Lung microvascular endothelial cell (primary cell): ENCODE results near the gene MAPK7. TPM values are rescaled to one million over a fixed set of nuclear protein-coding genes. Genes with fewer than 3 reads are reported as not detected.

ENCODE experiments used
- DNase-seq, 2 donors: peaks; one replicate each; pipeline versions ENCODE4 v3.0.0 to v3.0.0-alpha.2; 2010; ENCODE audit warnings: low read depth in 2 of 2
- total RNA-seq: library from RNA; depleted of rRNA; stranded (reverse); fragments of >200 nt; gene quantifications from 2 replicates; pipeline ENCODE4 v1.2.1, GENCODE V29; 2014

Gene MAPK7
- total RNA-seq, 1 donor from 2014 or later: 11.5 TPM

DNA sequence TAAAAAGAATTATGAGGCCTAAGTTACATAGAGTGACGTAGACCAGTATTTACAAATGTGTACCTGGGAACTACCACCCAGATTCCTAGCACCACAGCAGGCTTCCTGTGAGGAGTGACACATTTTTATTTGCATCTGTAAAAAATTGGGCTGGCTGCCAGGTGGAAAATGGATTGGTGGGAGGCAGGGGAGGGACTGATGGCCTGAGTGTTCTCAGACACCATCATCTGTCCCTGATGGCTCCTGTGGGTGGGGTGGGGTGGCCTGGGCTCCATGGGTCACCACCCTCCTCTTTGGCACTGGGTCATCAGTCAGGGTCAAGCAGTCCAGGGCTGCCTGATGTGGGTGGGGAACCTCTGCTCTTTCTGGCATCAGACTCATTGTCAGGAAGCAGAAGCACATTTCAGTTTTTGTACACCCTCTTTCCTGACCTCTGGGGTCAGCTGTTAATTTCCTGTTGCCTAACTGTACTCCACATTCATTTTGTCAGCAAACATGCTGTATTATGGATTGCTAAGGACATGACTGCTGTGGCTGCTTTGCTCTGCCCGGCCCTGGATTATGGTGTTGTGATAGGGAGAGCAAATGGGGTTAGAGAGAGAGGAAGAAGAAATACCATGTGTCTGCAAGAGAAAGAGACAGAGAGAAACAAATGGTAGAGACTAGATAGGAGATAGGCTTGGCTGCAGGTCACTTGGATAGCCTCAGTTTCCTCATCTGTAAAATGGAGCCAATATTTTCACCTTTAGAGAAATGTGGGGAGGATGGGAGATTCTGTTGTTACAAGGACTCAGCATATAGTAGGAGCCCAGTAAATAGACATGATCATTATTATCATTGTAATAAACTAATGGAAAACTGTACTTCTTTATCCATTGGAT, 20.2 kb downstream of the MAPK7 start:
- peak; percentile 84 to 98 for DNase-seq

DNA sequence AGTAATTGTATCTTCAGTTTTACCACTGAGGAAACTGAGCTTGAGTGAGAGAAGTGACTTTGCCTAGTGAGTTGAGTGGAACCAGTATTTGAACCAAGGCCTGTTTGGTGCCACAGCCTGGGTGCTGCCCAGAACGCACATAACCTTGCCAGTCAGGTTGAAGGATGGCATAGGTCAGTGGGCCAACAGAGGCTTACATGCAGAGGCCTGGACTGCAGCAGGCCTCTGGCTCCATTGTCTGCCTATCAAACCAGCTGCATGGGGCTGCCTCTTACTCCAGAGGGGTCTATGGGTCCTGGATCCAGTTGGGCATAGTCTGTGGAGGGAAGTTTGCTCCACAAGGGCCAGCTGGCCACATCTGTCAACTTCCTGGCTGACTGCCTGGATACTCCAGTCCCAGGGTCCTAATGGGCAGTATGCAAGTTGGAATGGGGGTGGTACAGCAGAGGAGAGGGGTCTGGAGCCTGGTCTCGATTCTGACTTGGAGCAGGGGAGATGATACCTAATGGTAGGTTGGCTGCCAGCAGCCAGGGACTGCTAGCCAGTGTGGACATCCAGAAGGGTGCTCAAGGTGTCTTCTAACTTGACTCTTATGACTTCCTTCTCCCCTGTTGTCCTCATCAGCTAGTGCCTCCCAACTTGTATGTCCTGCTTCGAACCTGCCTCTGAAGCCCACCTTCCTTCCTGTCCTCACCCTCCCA, 21.6 kb downstream of the MAPK7 start:
- DNase-seq: no peak

DNA sequence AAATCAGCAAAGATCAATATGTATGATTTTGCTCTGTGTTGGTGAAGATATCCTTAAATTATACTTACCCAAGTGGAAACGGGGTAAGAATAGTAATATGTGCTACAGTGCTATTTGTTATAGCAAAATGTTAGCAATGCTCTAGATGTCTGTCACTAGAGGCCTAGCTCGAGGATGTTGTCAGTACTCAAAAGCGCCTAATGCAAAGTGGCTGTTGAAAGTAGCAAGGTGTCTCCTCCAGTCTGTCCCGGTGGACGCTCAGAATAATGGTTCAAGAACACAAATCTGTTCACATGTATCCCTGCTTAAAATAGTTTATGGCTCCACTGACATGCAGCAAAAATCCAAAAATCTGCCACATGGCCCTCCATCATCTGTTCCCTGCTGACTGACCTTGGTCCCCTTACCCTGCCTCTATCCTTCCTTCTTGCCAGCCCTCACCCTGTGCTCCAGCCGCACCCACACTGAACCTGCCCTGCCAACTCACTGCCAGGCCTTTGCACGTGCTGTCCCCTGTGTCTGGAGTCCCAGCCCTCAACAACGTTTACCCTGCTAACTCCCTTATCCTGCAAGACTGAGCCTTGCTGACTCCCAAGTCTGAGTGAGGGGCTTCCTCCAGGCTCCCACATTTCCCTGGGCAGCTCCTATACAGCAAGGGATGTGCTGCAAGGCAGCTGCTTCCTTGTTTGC, 23.2 kb downstream of the MAPK7 start:
- DNase-seq: no peak

DNA sequence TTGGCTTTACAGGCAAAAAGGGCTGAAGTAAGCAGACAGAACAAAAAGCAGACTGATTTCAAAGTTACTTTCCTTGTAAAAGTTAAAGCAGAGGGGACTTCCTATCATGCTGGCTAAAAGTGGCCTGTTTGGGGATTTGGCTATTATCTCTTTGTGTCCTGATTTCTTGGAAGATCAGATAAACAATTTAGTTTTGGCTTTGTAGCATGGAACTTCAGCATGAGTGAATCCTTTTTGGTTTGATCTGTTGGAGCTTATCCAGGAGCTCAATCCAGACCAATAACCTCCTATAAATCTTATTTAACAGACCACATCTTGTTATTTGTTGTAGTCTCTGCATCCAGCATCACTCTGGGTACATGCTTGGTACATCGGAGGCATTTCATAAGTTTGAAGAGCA, 23.9 kb downstream of the MAPK7 start:
- no peak for DNase-seq

DNA sequence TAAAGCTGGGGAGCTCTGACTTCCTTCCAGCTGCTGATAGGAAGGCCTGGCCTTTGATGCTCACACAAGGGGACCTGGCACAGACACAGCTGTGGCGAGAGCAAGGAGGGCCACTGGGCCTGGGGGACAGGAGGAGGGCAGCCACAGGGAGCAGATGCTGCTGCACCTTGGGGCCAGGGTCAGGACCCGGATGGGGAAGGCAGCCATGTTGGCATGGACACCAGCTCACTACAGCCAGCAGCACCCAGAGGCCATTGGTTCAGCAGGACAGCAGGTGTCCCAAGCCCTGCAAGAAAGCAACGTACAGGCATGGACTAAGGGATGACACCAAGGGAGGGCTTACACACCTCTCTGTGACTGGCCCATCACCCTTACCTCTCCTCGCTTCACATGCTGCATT, 24.7 kb downstream of the MAPK7 start:
- DNase-seq: no peak

DNA sequence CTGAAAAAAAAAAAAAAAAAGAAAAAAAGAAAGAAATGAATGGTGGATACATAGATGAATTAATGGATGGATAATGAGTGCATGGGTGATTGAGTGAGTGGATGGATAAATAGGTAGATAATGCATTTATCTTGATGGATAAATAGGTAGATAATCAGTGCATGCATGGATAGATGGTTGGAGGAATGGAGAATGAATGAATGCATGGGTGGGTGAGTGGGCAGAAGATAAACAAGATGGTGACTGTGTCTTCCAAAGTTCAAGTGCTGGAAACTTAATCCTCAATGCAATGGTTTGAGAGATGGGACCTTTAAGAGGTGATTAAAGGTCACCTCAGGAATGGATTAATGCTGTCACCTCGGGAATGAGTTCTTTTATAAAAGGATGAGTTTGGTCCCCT, 26.0 kb downstream of the MAPK7 start:
- no peak for DNase-seq

DNA sequence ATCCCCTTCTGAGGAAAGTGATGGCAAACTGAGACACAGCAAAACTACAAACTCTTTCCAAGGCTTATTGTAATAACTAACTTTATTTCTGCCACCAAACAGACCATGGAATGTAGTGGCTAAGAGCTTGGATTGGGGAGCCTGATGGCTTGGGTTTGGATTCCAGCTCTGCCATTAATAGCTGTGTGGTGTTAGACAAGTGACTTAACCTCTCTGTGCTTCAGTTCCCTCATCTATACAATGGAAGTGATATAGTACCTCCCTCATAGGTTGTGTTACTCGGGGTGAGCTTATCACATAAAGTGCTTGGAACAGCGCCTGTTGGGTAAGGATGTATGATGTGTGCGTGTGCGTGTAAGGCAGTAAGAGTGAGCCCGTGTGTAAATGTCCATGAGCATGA, 26.8 kb downstream of the MAPK7 start:
- no peak for DNase-seq

DNA sequence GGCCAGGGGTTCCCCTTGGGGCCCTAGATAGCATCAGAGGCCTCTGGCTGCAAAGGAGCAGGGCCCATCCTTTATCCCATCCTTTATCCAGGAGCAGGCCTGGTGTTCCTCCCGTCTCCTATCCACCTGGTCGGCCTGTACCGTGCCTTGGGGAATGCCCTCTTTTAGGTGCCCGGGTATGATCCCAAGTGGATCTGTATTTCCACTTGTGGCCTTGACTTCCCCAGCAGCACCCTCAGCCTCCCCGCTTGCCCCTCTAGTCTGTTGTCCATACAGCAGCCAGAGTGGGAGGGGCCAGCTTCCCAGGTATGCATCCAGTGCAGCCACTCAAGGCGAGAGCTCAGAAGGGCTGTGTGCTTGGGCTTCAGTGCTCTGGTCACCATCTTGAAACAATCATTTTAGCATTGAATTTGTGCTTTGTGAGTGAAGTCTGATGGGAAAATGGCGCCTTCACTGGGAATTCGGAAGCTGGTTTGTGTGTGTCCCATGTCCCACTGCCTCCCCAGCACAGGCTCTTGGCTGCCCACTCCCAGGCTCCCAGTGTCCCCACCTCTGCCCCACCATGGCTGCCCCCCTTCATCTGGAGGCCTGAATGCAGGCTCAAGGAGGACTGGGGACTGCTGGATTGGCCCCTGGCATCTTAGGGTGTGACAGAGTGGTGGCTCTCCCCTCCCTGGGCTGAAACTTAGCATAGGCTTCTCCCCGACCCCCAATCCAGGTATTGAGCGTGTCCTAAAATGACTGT, 29.5 kb downstream of the MAPK7 start:
- no peak for DNase-seq

DNA sequence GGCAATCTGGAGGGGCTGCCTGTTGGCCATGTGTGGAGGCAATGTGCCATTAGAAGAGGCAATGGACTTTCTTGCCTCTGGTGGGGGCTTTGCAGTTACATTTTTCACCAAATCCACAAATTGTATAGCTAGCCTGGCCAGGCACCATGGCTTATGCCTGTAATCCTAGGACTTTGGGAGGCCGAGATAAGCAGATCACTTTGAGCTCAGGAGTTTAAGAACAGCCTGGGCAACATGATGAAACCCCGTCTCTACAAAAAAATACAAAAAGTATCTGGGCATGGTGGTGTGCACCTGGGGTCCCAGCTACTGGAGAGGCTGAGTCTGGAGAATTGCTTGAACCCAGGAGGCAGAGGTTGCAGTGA, 30.0 kb downstream of the MAPK7 start:
- no peak for DNase-seq

DNA sequence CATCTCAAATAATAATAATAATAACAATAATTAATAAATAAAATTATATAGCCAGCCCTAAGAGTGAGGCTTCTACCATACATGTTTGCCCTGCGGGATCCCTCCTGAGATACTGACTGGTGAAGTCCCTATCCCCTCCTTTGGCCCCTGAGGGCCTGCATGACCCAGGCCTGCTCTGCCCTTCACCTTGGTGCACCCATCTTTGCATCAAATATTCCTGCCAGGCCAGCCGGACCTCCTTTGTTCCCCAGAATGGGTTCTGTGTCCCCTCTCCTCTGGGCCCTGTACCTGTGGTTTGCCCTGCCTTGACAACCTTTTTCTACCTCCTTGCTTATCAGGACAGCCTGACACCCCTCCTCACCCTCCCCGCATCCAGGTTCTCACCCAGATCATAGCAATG, 30.8 kb downstream of the MAPK7 start:
- DNase-seq: no peak

DNA sequence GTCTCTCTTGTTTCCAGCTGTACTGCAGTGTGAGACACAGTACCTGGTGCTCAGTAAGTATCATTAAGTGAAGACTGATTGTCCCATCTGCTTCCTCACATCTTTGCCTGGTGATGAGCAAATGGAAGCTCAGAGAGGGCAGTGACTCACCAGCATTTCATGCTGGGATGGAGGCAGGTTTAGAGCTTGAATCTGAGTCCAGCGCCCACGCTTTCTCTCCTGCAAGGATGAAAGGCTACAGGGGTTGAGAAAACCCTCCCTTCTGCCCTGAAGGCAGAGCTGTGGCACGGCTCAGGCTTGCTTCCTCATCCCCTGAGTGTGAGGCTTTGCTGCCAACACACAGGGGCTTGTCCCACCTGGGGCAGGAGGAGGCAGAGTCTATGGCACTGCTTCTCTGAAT, 31.2 kb downstream of the MAPK7 start:
- no peak for DNase-seq

DNA sequence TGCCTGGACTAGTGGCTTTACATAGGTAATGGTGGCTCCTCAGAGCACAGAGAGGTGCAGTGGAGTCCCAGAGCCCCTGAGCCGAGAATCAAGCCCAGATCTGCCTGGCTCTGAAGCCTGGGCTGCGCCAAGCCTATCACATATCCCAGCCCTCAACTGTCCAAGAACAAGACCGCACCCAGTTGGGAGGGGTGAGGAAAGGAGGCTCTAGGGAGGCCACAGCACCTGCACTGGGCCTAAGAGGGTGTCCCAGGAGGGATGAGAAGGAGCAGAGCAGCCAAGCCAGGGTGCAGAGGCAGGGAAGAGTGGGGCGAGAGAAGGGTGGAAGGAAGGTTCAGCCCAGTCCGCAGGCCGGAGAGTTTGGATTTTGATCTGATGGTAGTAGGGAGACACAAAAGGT, 31.8 kb downstream of the MAPK7 start:
- DNase-seq: no peak

DNA sequence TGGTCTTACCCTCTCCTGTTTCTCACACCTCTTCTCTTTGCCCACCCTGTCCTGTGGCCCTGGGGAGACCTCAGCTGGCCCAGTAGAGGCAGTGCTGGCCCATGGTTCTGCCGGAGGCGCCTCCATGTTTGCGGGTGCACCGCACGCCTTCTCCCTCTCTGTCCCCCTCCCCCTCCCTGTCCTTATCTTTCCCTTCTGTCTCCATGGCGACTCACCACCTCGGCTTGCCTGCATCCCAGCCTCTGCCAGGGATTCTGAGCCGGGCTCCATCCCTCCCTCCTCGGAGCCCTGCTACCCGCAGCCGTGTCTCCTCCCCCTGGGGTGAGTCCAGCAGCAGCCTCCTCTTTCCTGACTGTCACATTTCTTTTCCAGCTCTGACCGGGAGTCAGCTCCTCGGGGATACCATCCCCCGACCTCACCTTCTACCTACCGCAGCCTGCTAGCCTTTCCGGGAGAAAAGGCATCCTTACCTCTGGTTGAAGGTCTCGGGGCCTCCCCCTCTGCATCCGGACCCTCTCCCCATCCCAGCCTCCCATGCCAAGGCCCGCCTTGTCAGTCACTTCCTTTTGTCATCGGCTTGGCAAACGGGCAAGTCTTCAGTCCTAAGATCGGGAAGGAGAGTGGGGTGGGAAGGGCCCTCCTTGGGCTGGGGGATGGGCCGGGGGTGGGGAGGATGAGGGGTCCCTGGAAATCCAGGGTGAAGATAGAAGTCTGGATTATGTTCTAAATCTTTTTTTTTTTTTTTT, 32.8 kb downstream of the MAPK7 start, which contains the start of gene RNF112:
TSS of gene RNF112 (plus strand) at position 358 of the 746 bp plus-strand sequence. CDS start at position 535, 177 bp downstream.
- DNase-seq: peak in 1 of 2 donors; percentile 27

DNA sequence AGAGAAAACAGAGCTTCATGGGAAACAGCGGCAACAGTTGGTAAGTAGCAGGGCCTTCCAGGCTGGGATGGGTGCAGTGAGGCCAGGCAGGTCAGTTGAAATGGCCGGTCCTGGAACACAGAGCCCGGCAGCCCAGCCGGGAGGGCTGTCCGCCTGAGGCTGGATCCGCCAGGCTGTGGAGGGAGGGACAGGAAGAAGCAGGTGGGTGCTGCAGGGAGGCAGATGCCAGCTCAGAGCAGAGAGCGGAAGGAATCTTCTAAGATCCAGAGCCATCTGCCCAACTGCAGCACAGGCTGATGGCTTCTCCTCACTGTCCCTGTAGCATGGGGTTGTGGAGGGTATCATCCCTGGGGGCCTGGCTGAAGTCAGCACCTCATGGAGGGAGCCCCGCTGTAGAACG, 33.3 kb downstream of the MAPK7 start:
- no peak for DNase-seq

DNA sequence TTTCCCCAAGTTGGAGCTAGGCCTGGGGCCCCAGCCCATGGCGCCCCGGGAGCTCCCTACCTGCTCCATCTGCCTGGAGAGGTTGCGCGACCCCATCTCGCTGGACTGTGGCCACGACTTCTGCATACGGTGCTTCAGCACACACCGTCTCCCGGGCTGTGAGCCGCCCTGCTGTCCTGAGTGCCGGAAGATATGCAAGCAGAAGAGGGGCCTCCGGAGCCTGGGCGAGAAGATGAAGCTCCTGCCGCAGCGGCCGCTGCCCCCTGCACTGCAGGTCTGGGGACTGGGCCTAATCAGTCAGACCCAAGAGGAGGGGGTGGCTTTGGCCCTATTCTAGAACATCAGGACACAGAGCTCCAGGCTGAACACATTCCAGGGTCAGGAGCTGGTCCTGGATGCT, 34.2 kb downstream of the MAPK7 start:
- no peak for DNase-seq

DNA sequence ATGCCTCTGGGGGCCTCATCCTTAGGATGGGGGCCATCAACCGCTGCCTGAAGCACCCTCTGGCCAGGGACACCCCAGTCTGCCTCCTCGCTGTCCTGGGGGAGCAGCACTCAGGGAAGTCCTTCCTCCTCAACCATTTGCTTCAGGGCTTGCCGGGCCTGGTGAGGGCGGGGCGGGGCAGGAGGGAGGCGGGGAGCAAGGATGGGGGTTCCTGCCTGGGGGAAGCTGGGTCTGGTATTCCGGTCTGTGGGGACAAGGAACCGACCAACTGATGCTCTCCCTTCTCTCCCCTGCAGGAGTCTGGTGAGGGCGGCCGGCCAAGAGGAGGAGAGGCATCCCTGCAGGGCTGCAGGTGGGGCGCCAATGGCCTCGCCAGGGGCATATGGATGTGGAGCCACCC, 34.7 kb downstream of the MAPK7 start:
- DNase-seq: no peak

DNA sequence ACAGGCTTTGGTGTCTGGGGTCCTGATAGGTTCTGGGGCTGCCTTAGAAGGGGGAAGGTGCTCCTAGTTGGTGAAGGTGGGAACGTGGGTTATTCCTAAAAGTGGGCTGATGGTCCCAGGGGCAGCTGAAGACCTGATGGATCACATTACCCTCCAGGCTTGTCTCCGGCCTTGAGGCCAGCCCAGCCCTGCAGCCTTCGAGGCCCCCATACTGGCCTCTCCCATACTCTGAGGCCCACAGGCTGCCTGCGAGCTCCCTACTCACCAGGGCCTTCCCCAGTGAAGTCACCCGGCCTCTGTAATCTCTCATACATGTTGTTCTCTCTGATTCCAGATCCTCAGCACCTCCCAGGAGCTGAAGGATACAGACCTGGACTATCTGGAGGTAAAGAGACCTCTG, 35.5 kb downstream of the MAPK7 start:
- DNase-seq: no peak

DNA sequence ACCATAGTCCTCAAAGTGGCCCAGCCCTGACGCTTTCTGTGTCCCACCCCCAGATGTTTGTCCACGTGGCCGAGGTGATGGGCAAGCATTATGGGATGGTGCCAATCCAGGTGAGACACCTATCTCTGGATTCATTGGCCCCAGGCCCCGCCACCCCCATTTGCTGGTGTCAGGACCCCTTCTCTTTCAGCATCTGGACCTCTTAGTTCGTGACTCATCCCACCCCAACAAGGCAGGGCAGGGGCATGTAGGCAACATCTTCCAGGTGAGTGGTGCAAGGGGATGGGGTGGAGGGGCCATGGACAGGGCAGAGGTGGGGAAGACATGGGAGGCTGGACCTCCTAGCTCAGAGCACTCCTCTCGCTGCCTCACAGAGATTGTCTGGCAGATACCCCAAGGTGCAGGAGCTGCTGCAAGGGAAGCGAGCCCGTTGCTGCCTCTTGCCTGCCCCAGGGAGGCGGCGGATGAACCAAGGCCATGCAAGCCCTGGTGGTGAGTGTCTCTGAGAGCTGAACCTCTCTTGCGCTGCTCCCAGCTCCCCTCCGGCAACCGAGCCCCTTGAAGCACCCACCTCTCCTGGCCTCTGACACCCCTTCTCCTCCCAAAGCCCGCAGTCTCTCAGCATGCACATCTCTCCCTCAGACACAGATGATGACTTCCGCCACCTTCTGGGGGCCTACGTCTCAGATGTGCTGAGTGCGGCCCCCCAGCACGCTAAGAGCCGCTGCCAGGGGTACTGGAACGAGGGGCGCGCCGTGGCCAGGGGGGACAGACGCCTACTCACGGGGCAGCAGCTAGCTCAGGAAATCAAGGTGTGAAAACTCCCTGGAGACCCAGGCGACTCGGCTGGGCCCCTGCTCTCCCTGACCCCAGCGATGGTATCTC, 36.3 kb downstream of the MAPK7 start:
- no peak for DNase-seq

DNA sequence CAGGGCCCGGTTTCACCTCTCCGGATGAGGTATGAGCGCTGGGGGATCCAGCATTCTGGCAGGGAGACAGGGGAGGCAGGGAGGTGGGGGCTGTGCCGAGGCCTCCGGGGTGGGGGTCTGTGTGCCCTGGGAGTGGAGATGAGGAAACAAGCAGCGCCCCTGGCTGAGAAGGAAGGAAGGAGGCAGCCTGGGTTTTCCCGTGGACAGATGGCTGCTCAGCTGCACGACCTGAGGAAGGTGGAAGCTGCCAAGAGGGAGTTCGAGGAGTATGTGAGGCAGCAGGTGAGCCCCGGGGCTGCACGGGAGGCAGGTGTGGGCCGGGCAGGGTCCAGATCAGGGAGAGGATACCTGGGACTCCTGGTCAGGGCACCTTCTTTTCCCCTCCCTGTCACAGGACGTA, 37.0 kb downstream of the MAPK7 start:
- DNase-seq: no peak
